SU-DHL-6 (cell line): Measurements from ENCODE around the gene RPL35A.
"Not testable (repeated sequence)": the region's sequence is repeated elsewhere in the genome, so short reads cannot be mapped to it uniquely, and the experiment has no call there.

Source experiments
- H2AFZ ChIP-seq: fragments of 200-600 bp; sonication (generic); 2 replicates; pipeline ENCODE4 v1.6.1; 2014; ENCODE audit warnings: low read depth, mild to moderate bottlenecking, moderate library complexity, mixed read lengths, antibody characterized with exemption, low read length; ENCODE audit not compliant: severe bottlenecking
- H3F3A ChIP-seq: fragments of 200-600 bp; shearing (Covaris generic); 2 replicates; pipeline ENCODE4 v1.6.0; 2016; ENCODE audit warnings: antibody characterized with exemption, mild to moderate bottlenecking; ENCODE audit not compliant: insufficient read depth
- H3K27ac ChIP-seq: fragments of 200-600 bp; sonication (generic); 2 replicates; pipeline ENCODE4 v1.5.1; 2016; ENCODE audit warnings: low read depth, mild to moderate bottlenecking, low read length, moderate library complexity, mixed read lengths
- H3K27me3 ChIP-seq: fragments of 200-600 bp; sonication (generic), shearing (Covaris generic); 2 replicates; pipeline ENCODE4 v1.6.0; 2014; ENCODE audit warnings: mild to moderate bottlenecking, low read length
- H3K36me3 ChIP-seq: fragments of 200-600 bp; sonication (generic); 2 replicates; pipeline ENCODE4 v1.6.1; 2014; ENCODE audit warnings: mild to moderate bottlenecking, low read length, mixed read lengths
- H3K4me2 ChIP-seq: fragments of 300-600, 200-600 bp; shearing (Covaris generic), sonication (generic); 2 replicates; pipeline ENCODE4 v1.6.0; 2014; ENCODE audit warnings: low read length, low read depth, mild to moderate bottlenecking; ENCODE audit not compliant: poor library complexity, severe bottlenecking
- H3K4me3 ChIP-seq: fragments of 200-600 bp; sonication (generic); 2 replicates; pipeline ENCODE4 v1.5.1; 2014; ENCODE audit warnings: antibody characterized with exemption, low read length, mild to moderate bottlenecking, mixed read lengths; ENCODE audit not compliant: insufficient read depth, poor library complexity, severe bottlenecking
- H3K79me2 ChIP-seq: fragments of 200-600 bp; sonication (generic); 2 replicates; pipeline ENCODE4 v1.6.1; 2014; ENCODE audit warnings: mild to moderate bottlenecking, low read length, moderate library complexity; ENCODE audit not compliant: insufficient read depth
- H3K9ac ChIP-seq: fragments of 200-600 bp; sonication (generic); 2 replicates; pipeline ENCODE4 v1.7.0; 2014; ENCODE audit warnings: mild to moderate bottlenecking, low read length
- H3K9me2 ChIP-seq: fragments of 200-600 bp; sonication (generic); replicated peaks from 2 replicates; pipeline ENCODE4 v1.6.1; 2014; ENCODE audit warnings: low read length; ENCODE audit not compliant: insufficient read depth
- H3K9me3 ChIP-seq: fragments of 200-600 bp; sonication (generic); 2 replicates; pipeline ENCODE4 v1.6.1; 2014; ENCODE audit warnings: low read length, mixed read lengths; ENCODE audit not compliant: insufficient read depth
- H4K20me1 ChIP-seq: fragments of 200-600 bp; sonication (generic); 2 replicates; pipeline ENCODE4 v1.6.1; 2014; ENCODE audit warnings: low read depth, mild to moderate bottlenecking, antibody characterized with exemption, low read length, moderate library complexity, mixed read lengths
- CTCF ChIP-seq: fragments of 200-600 bp; sonication (generic); IDR thresholded peaks from one replicate; pipeline ENCODE4 v1.5.1; 2017; ENCODE audit warnings: antibody characterized with exemption, mild to moderate bottlenecking, low read length, moderate library complexity; ENCODE audit not compliant: insufficient read depth, poor library complexity, severe bottlenecking
- EZH2phosphoT487 ChIP-seq: fragments of 200-600 bp; sonication (generic), shearing (Covaris generic); conservative IDR thresholded peaks from 2 replicates; pipeline ENCODE4 v1.6.1; 2018; ENCODE audit warnings: mild to moderate bottlenecking, antibody characterized with exemption, low read length, moderate library complexity, mixed read lengths

Gene RPL35A

GRCh38 chr3:197963019-197963637 is 13.1 kb downstream of the RPL35A start:
- Histone ChIP-seq H4K20me1 (no peaks in the 10 kb centered on the region), H2AFZ (no peak overlapping the region), H3K79me2 (no peaks in the 10 kb centered on the region), H3K27ac (no peak overlapping the region), H3K4me3 (no peak overlapping the region), H3F3A (peaks cover 3% of the 10 kb centered on the region; the same call in 1 of the 2 replicates), H3K9me2 (no peaks in the 10 kb centered on the region), H3K27me3 (no peaks in the 10 kb centered on the region), H3K9me3 (no peaks in the 10 kb centered on the region), H3K36me3 (no peaks in the 10 kb centered on the region), H3K9ac (no peak overlapping the region), H3K4me2 (no peak overlapping the region)
- TF ChIP-seq EZH2phosphoT487 (no peak), CTCF (no peak)

- H3K4me3 ChIP-seq, H3F3A ChIP-seq, H3K9ac ChIP-seq, H3K27ac ChIP-seq, H3K79me2 ChIP-seq, H3K9me3 ChIP-seq, H3K9me2 ChIP-seq, H3K4me2 ChIP-seq, H3K27me3 ChIP-seq, H3K36me3 ChIP-seq, H4K20me1 ChIP-seq, H2AFZ ChIP-seq: not testable (repeated sequence)
These were observed 17.5 kb downstream of the RPL35A start for GRCh38 chr3:197967337-197967989.

- Histone ChIP-seq H3K27ac (no peak overlapping the region), H2AFZ (no peak overlapping the region), H3K9me3 (no peaks in the 10 kb centered on the region), H3K4me3 (no peak overlapping the region), H3K36me3 (no peaks in the 10 kb centered on the region), H3K27me3 (no peaks in the 10 kb centered on the region), H3K9me2 (no peaks in the 10 kb centered on the region), H3K4me2 (no peak overlapping the region), H4K20me1 (no peaks in the 10 kb centered on the region), H3K9ac (no peak overlapping the region), H3K79me2 (no peaks in the 10 kb centered on the region), H3F3A (no peaks in the 10 kb centered on the region)
- TF ChIP-seq CTCF (no peak), EZH2phosphoT487 (no peak)
These were observed 20.6 kb downstream of the RPL35A start for GRCh38 chr3:197970588-197970987.

GRCh38 chr3:197974016-197974415 is 24.0 kb downstream of the RPL35A start:
- Histone ChIP-seq H3K27me3 (no peaks in the 10 kb centered on the region), H3K9ac (no peak overlapping the region), H2AFZ (no peak overlapping the region), H3K27ac (no peak overlapping the region), H3K4me2 (no peak overlapping the region), H3F3A (no peaks in the 10 kb centered on the region), H3K9me2 (no peaks in the 10 kb centered on the region), H3K79me2 (no peaks in the 10 kb centered on the region), H4K20me1 (no peaks in the 10 kb centered on the region), H3K9me3 (no peaks in the 10 kb centered on the region), H3K4me3 (no peak overlapping the region), H3K36me3 (no peaks in the 10 kb centered on the region)
- no peak for TF ChIP-seq EZH2phosphoT487
- TF ChIP-seq CTCF: no peak
